Stimulated activated CD4-positive, alpha-beta T cell treated with anti-CD3 and anti-CD28 coated beads, Interleukin-12 subunit alpha, Interleukin-12 subunit beta, amount 100 ng/mL, for 48 hours (primary cell): ENCODE data around the gene IGFBPL1.
A peak's percentile ranks its signal among the peaks of the same experiment; 100 is the strongest.
"Not testable (repeated sequence)": the region's sequence is repeated elsewhere in the genome, so short reads cannot be mapped to it uniquely, and the experiment has no call there.

Experiments used
- DNase-seq, 3 donors: peaks; one replicate each; pipeline ENCODE4 v3.0.0-alpha.2; 2020; ENCODE audit warnings: low read depth in 2 of 3, low spot score in 1 of 3

The IGFBPL1 gene, protein sequence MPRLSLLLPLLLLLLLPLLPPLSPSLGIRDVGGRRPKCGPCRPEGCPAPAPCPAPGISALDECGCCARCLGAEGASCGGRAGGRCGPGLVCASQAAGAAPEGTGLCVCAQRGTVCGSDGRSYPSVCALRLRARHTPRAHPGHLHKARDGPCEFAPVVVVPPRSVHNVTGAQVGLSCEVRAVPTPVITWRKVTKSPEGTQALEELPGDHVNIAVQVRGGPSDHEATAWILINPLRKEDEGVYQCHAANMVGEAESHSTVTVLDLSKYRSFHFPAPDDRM

DNA sequence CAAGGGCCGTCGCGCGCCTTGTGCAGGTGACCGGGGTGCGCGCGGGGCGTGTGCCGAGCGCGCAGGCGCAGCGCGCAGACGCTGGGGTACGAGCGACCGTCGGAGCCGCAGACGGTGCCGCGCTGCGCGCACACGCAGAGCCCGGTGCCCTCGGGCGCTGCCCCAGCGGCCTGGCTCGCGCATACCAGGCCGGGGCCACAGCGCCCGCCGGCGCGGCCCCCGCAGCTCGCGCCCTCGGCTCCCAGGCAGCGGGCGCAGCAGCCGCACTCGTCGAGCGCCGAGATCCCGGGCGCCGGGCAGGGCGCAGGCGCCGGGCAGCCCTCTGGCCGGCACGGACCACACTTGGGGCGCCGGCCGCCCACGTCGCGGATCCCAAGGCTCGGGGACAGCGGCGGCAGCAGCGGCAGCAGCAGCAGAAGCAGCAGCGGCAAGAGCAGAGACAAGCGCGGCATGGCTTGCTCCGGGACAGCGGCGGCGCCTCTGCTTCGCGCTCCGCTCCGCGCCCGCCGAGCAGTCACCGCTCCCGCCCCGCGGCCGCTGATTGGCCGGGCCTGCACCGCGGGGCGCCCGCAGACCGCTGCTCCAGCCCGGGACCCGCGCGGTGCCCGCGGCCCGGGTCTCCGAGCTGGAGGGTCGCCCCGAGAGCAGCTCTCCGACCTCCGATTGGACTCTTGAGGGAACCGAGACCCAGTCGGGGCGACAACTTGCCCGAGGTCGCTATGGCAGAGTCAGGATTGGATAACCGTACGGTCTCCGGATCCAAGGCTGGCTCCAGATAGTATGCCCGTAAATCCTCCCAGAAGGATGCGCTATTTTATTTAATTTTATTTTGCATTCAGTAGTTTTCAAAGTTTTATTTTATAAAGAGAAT is at the start of gene IGFBPL1:
Gene IGFBPL1, minus strand, starts transcription at position 482 of the 871 bp plus-strand sequence. Its CDS starts 30 bp downstream, at position 452.
- peak in 1 of 3 donors; percentile 11 for DNase-seq

DNA sequence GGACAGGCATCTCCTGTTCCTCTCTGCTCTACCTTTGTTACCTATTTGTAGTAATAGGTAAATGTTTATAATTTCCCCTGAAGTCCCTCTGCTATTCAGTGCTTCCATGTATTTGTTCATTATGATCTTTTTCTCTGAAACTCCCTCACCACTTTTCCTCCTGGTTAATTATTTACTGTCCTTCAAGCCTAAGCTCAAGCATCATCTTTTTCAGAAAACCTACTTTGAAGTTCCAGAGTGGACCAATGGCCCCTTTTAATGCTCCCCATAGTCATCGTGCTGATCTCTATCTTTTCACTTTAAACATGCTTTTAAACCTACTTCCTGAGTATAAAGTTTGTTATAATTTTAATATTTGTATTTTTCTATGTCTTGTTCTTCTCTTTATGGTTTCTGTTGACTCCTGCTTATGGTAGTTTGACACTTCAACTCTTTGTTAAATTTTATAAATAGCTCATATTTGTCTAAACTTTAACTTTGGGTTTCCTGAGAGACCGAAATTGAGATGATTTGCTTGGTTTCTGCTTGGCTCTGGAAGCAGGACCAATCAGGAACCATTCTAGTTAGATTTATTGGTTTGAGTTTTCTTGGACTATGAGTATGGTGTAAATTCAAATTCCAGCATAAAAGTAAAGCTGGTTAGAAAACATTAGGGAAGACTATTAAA is 48.5 kb upstream of the IGFBPL1 start:
- DNase-seq, result not testable (repeated sequence)

DNA sequence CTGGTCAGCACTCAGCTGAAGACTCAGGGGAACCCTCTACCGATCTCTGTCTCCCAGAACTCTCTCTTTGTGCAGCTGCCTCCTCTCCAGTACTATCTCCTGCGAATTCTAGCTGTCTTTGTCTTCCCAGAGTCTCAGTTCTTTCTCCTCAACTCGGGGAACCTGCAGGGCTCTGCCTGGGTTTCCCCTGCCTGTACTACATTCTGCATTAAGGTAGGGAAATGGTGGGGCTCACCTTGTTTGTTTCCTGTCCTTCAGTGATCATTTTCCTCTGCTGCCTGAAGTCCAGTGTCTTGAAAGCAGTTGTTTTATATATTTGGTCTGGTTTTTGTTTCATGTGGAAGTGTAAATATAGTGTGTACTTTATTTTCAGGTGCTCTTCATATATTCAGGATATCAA is 43.1 kb upstream of the IGFBPL1 start:
- no peak for DNase-seq

GRCh38 chr9:38453835-38454234 is 29.6 kb upstream of the IGFBPL1 start:
- DNase-seq, result no peak

DNA sequence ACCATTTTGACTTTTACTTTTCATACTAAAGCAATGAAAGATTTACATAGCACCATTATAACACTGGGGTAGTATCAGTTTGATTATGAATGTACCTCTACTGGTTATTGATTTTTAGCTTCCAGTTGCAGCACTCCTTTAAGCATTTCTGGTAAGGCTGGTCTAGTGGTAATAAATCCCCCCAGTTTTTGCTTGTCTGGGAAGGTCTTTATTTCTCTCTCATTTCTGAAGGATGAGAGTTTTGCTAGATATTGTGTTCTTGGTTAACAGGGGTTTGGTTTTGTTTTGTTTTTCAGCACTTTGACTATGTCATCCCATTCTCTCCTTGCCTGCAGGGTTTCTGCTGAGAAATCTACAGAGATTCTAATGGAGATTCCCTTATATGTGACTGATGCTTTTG is 26.9 kb upstream of the IGFBPL1 start:
- DNase-seq, result no peak

DNA sequence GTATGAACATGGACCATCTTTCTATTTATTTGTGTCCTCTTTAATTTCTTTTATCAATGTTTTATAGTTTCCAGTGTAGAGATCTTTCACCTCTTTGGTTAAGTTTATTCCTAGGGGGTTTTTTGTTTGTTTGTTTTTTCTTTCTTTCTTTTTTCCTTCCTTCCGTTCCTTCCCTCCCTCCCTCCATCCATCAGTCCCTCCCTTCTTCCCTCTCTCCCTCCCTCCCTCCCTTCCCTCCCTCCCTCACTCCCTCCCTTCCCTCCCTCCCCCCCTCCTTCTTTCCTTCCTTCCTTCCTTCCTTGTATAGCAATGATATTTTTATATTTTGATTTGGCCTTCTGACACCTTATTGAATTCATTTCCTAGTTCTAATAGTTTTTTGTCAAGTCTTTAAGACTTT is 23.4 kb upstream of the IGFBPL1 start:
- no peak for DNase-seq

DNA sequence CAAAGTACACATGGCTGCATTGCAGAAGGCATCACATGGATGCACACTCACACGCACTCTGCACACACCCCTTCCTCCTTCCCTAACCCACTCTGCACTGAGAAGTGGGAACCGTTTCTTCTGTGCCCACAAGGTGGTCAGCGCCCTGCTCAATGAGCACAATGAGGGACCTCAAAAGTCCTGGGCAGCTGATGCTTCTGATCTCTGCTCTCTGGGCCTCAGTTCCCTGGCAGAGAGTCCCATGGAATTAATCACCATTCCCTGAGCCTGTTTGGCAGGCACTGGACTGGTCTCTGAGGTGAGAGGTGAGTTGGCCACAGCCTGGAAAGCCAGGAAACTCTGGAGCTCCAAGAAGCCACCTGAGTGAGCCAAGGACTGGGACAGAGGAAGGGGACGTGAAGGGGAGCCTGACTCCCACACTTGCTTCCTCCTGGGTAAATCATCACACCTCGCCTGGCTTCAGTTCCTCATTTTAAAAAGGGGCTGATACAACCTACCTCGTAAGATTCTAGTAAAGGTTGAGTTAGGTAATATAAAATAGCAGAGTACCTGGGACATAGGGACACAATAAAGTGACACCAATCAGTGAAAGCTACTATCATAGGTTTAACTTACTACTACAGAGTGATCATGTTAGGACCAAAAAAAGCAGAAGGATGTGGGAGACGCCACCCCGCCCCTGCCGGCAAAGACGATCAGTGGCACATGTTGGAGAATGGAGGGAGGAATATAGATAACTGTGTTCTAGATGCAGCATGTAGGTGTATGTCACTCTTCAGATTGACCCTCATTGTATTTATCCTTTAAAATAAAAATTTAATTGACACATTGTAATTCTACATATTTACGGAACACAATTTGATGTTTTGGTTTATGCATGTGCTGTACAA is 21.1 kb upstream of the IGFBPL1 start:
- DNase-seq, result no peak

DNA sequence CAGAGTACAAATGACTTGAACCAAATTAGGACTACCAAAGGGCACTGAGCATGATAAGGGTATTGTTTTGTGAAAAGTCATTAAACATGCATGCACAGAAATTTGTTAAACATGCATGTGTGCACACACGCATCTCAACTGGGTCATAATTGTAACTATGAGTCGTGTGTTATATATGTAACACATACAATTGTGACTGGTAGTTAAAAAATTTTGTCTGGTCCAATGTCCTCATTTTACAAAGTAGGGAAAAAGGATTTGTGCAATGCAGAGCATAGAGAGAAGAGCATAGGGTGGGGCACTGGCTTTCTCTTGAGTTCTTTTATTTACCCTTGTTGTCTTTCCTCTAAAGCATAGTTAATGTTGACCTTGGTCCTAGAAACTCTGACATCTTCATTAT is 19.3 kb upstream of the IGFBPL1 start:
- no peak for DNase-seq

GRCh38 chr9:38443181-38443580 is 18.9 kb upstream of the IGFBPL1 start:
- DNase-seq, result no peak

DNA sequence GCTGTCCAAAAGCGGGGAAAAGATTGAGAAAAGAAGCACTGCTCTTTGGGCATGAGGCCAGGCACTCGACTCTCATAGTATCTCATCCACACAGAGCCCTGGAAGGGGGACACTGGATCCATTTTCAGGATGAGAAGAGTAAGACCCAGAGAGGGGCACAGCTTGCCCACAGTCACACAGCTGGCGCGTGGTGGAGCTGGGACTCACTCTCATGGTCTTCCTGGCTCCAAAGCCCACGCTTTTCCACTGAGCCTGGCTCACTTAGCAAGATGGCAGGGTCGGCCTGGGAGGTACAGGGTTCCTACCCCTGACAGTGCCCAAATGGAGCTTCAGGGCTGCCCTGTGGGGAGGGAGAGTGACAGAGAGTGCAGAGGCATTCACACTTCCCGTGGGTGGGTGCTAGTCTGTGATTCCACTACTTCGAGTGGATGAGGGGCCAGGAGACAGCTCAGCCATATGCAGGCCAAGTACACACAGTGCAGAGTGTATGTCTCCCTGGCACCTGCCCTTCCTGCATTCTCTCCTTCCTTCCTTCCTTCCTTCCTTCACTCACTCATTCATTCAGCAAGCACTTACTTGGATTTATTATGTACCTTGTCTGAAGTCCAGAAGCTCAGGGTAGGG is 18.3 kb upstream of the IGFBPL1 start:
- DNase-seq, result no peak

DNA sequence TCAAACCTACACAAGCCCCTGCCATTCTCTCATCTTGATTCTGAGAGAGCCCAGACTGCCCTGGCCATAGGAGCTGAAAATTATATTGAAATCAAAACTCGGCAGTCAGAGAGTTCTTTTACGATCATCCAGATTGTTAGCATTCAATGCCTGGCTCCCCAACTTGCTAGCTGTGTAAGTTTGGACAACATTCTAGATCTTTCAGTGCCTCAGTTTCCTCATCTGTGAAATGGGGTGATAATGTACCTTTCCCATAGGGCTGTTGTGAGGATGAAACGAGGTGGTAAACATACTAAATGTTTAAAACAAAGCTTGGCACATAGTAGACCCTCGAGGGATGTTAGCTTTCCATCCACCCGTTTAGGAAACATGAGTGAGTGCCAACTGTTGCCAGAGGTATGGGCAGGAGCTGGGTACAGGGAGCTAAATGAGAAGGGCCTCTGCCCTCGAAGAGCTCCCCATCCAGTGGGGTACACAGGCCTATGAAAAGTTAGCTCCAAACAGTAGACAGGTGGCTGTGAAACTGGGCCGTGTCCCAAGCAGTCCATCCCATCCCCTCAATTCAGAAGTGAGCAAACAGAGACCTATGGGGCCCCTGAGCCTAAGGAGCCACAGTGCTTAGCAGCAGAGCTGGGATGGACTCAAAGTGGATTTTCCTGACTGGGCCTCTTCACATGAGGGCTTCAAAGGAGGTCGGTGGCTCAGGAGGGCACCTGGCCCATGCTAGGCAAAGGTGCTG is 17.3 kb upstream of the IGFBPL1 start:
- DNase-seq, result no peak

- no peak for DNase-seq
These were observed 16.3 kb upstream of the IGFBPL1 start for GRCh38 chr9:38440516-38440915.

- no peak for DNase-seq
These were observed 15.7 kb upstream of the IGFBPL1 start for GRCh38 chr9:38439916-38440301.

- no peak for DNase-seq
These were observed 15.1 kb upstream of the IGFBPL1 start for GRCh38 chr9:38439291-38439915.

GRCh38 chr9:38437193-38437823 is 13.1 kb upstream of the IGFBPL1 start:
- no peak for DNase-seq

GRCh38 chr9:38436708-38437107 is 12.5 kb upstream of the IGFBPL1 start:
- no peak for DNase-seq

- no peak for DNase-seq
These were observed 11.3 kb upstream of the IGFBPL1 start for GRCh38 chr9:38435521-38435920.

GRCh38 chr9:38434853-38435252 is 10.6 kb upstream of the IGFBPL1 start:
- DNase-seq, result no peak

- no peak for DNase-seq
These were observed 10.1 kb upstream of the IGFBPL1 start for GRCh38 chr9:38434365-38434764.
